Nephron progenitor cell (in vitro differentiated cells): ENCODE data around the gene LAMB3.

Experiments used
- DNase-seq: peaks from one replicate; pipeline ENCODE4 v3.0.0; 2021
- H3K27ac Mint-ChIP-seq: 2 replicates; pipeline ENCODE4 v1.8.0; 2021; ENCODE audit warnings: mild to moderate bottlenecking, moderate library complexity, mixed read lengths
- H3K27me3 Mint-ChIP-seq: 2 replicates; pipeline ENCODE4 v1.8.0; 2021; ENCODE audit warnings: mild to moderate bottlenecking, low read depth, mixed read lengths; ENCODE audit not compliant: poor library complexity
- H3K36me3 Mint-ChIP-seq: 2 replicates; pipeline ENCODE4 v1.8.0; 2021; ENCODE audit warnings: low read depth, mixed read lengths
- H3K4me1 Mint-ChIP-seq: 2 replicates; pipeline ENCODE4 v1.8.0; 2021; ENCODE audit warnings: mixed read lengths
- H3K4me3 Mint-ChIP-seq: 2 replicates; pipeline ENCODE4 v1.8.0; 2021; ENCODE audit warnings: mild to moderate bottlenecking, moderate library complexity, mixed read lengths
- H3K9me3 Mint-ChIP-seq: 2 replicates; pipeline ENCODE4 v1.8.0; 2021; ENCODE audit warnings: mild to moderate bottlenecking, moderate library complexity, mixed read lengths
- CTCF ChIP-seq: fragments of 200-600 bp; sonication (generic); IDR thresholded peaks from 2 replicates; pipeline ENCODE4 v1.5.0; 2021; ENCODE audit warnings: antibody characterized with exemption

The LAMB3 gene

GRCh38 chr1:209618756-209619420 is 33.3 kb downstream of the LAMB3 start:
- Mint-ChIP-seq H3K4me3 (no peak overlapping the region), H3K27me3 (peaks cover 46% of the 10 kb centered on the region), H3K36me3 (no peaks in the 10 kb centered on the region), H3K4me1 (peaks cover 8% of the 10 kb centered on the region), H3K27ac (no peak overlapping the region), H3K9me3 (no peaks in the 10 kb centered on the region)
- TF ChIP-seq CTCF: no peak
- no peak for DNase-seq

- H3K27ac Mint-ChIP-seq: no peak overlapping the region
- H3K27me3 Mint-ChIP-seq: peaks cover 42% of the 10 kb centered on the region
- no peaks in the 10 kb centered on the region for H3K9me3 Mint-ChIP-seq
- H3K4me1 Mint-ChIP-seq: peaks cover 8% of the 10 kb centered on the region
- no peak for DNase-seq
- H3K36me3 Mint-ChIP-seq: no peaks in the 10 kb centered on the region
- no peak overlapping the region for H3K4me3 Mint-ChIP-seq
- TF ChIP-seq CTCF: no peak
Measured at GRCh38 chr1:209618291-209618690, 33.9 kb downstream of the LAMB3 start.

- Mint-ChIP-seq H3K9me3 (no peaks in the 10 kb centered on the region), H3K4me3 (no peak overlapping the region), H3K27ac (no peak overlapping the region), H3K36me3 (no peaks in the 10 kb centered on the region), H3K27me3 (peaks cover 37% of the 10 kb centered on the region), H3K4me1 (peaks cover 8% of the 10 kb centered on the region)
- DNase-seq: no peak
- no peak for TF ChIP-seq CTCF
Measured at GRCh38 chr1:209617755-209618154, 34.5 kb downstream of the LAMB3 start.

GRCh38 chr1:209617047-209617673 is 35.1 kb downstream of the LAMB3 start:
- peaks cover 31% of the 10 kb centered on the region for H3K27me3 Mint-ChIP-seq
- no peak overlapping the region for H3K27ac Mint-ChIP-seq
- TF ChIP-seq CTCF: no peak
- H3K4me3 Mint-ChIP-seq: no peak overlapping the region
- H3K9me3 Mint-ChIP-seq: no peaks in the 10 kb centered on the region
- DNase-seq: no peak
- peaks cover 8% of the 10 kb centered on the region for H3K4me1 Mint-ChIP-seq
- no peaks in the 10 kb centered on the region for H3K36me3 Mint-ChIP-seq

GRCh38 chr1:209616366-209617046 is 35.7 kb downstream of the LAMB3 start:
- Mint-ChIP-seq H3K9me3 (no peaks in the 10 kb centered on the region), H3K27me3 (peaks cover 24% of the 10 kb centered on the region), H3K27ac (no peak overlapping the region), H3K4me3 (no peak overlapping the region), H3K4me1 (peaks cover 8% of the 10 kb centered on the region), H3K36me3 (no peaks in the 10 kb centered on the region)
- no peak for DNase-seq
- TF ChIP-seq CTCF: no peak
